Left ventricle myocardium inferior (tissue), 1 donor: ENCODE measurements around the gene GH1. TPM values are rescaled to one million over a fixed set of nuclear protein-coding genes. Genes with fewer than 3 reads are reported as not detected.

Source experiments
- DNase-seq: peaks from one replicate; pipeline ENCODE4 v3.0.0-alpha.2; 2020
- H3K27ac ChIP-seq: fragments of 200-600 bp; replicated peaks from 2 replicates; pipeline ENCODE4 v1.8.0; 2021
- H3K27me3 ChIP-seq: fragments of 200-600 bp; 2 replicates; pipeline ENCODE4 v1.8.0; 2021; ENCODE audit warnings: low read depth
- H3K36me3 ChIP-seq: fragments of 200-600 bp; 2 replicates; pipeline ENCODE4 v1.8.0; 2021
- H3K4me1 ChIP-seq: fragments of 200-600 bp; 2 replicates; pipeline ENCODE4 v1.8.0; 2021
- H3K4me3 ChIP-seq: fragments of 200-600 bp; 2 replicates; pipeline ENCODE4 v1.8.0; 2021; ENCODE audit warnings: mild to moderate bottlenecking, moderate library complexity
- H3K9me3 ChIP-seq: fragments of 200-600 bp; replicated peaks from 2 replicates; pipeline ENCODE4 v1.8.0; 2021
- CTCF ChIP-seq: fragments of 200-600 bp; IDR thresholded peaks from 2 replicates; pipeline ENCODE4 v1.8.0; 2021; ENCODE audit warnings: antibody characterized with exemption, mild to moderate bottlenecking, borderline replicate concordance
- intact Hi-C: fragments of 100-400 bp; cut with micrococcal nuclease; formaldehyde crosslinking; loops from one replicate; pipeline ENCODE4 v1.11.0; 2022
- total RNA-seq: library from RNA; stranded (reverse); fragmentation: NEBNext Ultra II Directional; extraction: Animal tissue kit (Norgen Biotek cat#: 25700); gene quantifications from one replicate; pipeline ENCODE4 v1.2.1, GENCODE V29; 2021
- donor health status: DM: no; HTN: yes; CAD: no; lungs with severe emphysema.

The GH1 gene
- total RNA-seq, 1 donor from 2014 or later, result not detected

- H3K4me1 ChIP-seq, result peaks cover 6% of the 10 kb centered on the region
- intact Hi-C loops, result no loop called here
- H3K27me3 ChIP-seq, result no peaks in the 10 kb centered on the region
- H3K36me3 ChIP-seq, result no peaks in the 10 kb centered on the region
- TF ChIP-seq CTCF, result no peak
- DNase-seq, result no peak
- H3K4me3 ChIP-seq, result no peak overlapping the region
- no peak overlapping the region for H3K27ac ChIP-seq
- no peaks in the 10 kb centered on the region for H3K9me3 ChIP-seq
Measured at GRCh38 chr17:63942309-63942985, 23.8 kb upstream of the GH1 start.

- Histone ChIP-seq H3K4me3 (no peak overlapping the region), H3K4me1 (peaks cover 4% of the 10 kb centered on the region), H3K27ac (no peak overlapping the region), H3K36me3 (no peaks in the 10 kb centered on the region), H3K9me3 (no peaks in the 10 kb centered on the region), H3K27me3 (no peaks in the 10 kb centered on the region)
- TF ChIP-seq CTCF, result no peak
- DNase-seq, result no peak
- intact Hi-C loops, result no loop called here
Measured at GRCh38 chr17:63941751-63942150, 23.1 kb upstream of the GH1 start.

- no peak overlapping the region for H3K27ac ChIP-seq
- DNase-seq, result no peak
- H3K9me3 ChIP-seq, result no peaks in the 10 kb centered on the region
- H3K4me3 ChIP-seq, result no peak overlapping the region
- no peaks in the 10 kb centered on the region for H3K36me3 ChIP-seq
- no peaks in the 10 kb centered on the region for H3K4me1 ChIP-seq
- H3K27me3 ChIP-seq, result no peaks in the 10 kb centered on the region
- intact Hi-C loops, result no loop called here
- no peak for TF ChIP-seq CTCF
Measured at GRCh38 chr17:63941162-63941561, 22.5 kb upstream of the GH1 start.

- H3K36me3 ChIP-seq, result no peaks in the 10 kb centered on the region
- no peak for DNase-seq
- H3K9me3 ChIP-seq, result no peaks in the 10 kb centered on the region
- no peak overlapping the region for H3K4me3 ChIP-seq
- no peaks in the 10 kb centered on the region for H3K27me3 ChIP-seq
- no peak for TF ChIP-seq CTCF
- H3K4me1 ChIP-seq, result no peaks in the 10 kb centered on the region
- intact Hi-C loops, result no loop called here
- no peak overlapping the region for H3K27ac ChIP-seq
Measured at GRCh38 chr17:63940584-63940983, 21.9 kb upstream of the GH1 start.

- Histone ChIP-seq H3K36me3 (no peaks in the 10 kb centered on the region), H3K27me3 (no peaks in the 10 kb centered on the region), H3K9me3 (no peaks in the 10 kb centered on the region), H3K27ac (no peak overlapping the region), H3K4me1 (no peaks in the 10 kb centered on the region), H3K4me3 (no peak overlapping the region)
- TF ChIP-seq CTCF, result no peak
- DNase-seq, result no peak
- intact Hi-C loops, result no loop called here
Measured at GRCh38 chr17:63939884-63940283, 21.2 kb upstream of the GH1 start.
